GM18508 (cell line): ENCODE data around the gene FBXL22.
"Not testable (repeated sequence)": the region's sequence is repeated elsewhere in the genome, so short reads cannot be mapped to it uniquely, and the experiment has no call there.

Experiments used
- ATAC-seq: cut with Tn5 transposase; IDR thresholded peaks from one replicate; pipeline ENCODE4 v1.9.1; 2021; ENCODE audit warnings: moderate number of reproducible peaks; ENCODE audit not compliant: insufficient read depth, unreplicated experiment

Gene FBXL22

GRCh38 chr15:63610209-63610841 lies 13.1 kb downstream of the FBXL22 start:
- ATAC-seq: no peak

GRCh38 chr15:63611177-63611576 lies 14.0 kb downstream of the FBXL22 start:
- no peak for ATAC-seq

DNA sequence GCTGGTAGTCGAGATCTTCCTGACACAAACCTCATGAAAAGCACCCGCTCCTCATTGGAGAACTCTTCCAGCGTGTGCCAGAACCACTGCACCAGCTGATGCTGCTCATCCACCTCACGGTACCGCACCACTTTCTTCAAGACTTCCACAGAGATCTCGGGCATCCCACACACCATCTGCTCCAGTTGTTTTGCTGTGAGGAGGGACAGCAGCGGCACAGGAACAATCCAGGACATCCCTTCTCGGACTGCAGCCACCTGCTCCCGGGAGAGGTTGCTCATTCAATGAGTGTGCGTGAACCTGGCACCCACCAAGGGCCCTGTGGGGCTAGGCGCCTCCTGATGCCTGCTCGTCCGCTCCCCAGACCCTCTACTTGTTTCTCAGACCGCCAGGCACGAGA lies 15.1 kb downstream of the FBXL22 start:
- no peak for ATAC-seq

DNA sequence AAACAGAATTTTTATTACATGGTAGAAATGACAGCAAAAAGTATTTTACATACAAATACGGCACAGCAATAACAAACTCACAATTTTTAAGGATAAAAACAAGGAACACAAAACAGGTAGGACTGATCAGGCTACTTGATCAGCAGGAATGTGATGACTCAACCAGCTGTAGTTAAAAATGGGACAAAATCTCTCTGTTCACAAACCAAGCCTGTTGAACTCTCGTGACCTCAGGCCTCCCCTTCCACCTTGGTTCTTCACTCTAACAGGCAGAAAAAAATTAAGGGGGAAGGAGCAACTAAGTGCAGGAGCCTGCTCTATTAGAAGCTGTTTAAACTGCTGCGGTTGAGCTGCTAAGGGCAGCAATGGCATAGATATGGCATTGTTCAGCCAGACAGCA lies 18.7 kb downstream of the FBXL22 start:
- ATAC-seq: no peak

DNA sequence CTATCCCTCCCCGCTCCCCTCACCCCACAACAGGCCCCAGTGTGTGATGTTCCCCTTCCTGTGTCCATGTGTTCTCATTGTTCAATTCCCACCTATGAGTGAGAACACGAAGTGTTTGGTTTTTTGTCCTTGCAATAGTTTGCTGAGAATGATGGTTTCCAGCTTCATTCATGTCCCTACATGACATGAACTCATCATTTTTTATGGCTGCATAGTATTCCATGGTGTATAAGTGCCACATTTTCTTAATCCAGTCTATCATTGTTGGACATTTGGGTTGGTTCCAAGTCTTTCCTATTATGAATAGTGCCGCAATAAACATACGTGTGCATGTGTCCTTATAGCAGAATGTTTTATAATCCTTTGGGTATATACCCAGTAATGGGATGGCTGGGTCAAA lies 20.0 kb downstream of the FBXL22 start:
- ATAC-seq: not testable (repeated sequence)

DNA sequence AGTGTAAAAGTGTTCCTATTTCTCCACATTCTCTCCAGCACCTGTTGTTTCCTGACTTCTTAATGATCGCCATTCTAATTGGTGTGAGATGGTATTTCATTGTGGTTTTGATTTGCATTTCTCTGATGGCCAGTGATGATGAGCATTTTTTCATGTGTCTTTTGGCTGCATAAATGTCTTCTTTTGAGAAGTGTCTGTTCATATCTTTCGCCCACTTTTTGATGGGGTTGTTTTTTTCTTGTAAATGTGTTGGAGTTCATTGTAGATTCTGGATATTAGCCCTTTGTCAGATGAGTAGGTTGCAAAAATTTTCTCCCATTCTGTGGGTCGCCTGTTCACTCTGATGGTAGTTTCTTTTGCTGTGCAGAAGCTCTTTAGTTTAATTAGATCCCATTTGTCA lies 20.4 kb downstream of the FBXL22 start:
- ATAC-seq: not testable (repeated sequence)

DNA sequence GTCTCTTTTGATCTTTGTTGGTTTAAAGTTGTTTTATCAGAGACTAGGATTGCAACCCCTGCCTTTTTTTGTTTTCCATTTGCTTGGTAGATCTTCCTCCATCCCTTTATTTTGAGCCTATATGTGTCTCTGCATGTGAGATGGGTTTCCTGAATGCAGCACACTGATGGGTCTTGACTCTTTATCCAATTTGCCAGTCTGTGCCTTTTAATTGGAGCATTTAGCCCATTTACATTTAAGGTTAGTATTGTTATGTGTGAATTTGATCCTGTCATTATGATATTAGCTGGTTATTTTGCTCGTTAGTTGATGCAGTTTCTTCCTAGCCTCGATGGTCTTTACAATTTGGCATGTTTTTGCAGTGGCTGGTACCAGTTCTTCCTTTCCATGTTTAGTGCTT lies 23.6 kb downstream of the FBXL22 start:
- ATAC-seq: not testable (repeated sequence)

- ATAC-seq: no peak
Measured at GRCh38 chr15:63623232-63623969, 26.2 kb downstream of the FBXL22 start.

GRCh38 chr15:63626955-63627354 lies 29.8 kb downstream of the FBXL22 start:
- ATAC-seq: no peak

GRCh38 chr15:63628123-63628822 lies 31.1 kb downstream of the FBXL22 start:
- no peak for ATAC-seq

DNA sequence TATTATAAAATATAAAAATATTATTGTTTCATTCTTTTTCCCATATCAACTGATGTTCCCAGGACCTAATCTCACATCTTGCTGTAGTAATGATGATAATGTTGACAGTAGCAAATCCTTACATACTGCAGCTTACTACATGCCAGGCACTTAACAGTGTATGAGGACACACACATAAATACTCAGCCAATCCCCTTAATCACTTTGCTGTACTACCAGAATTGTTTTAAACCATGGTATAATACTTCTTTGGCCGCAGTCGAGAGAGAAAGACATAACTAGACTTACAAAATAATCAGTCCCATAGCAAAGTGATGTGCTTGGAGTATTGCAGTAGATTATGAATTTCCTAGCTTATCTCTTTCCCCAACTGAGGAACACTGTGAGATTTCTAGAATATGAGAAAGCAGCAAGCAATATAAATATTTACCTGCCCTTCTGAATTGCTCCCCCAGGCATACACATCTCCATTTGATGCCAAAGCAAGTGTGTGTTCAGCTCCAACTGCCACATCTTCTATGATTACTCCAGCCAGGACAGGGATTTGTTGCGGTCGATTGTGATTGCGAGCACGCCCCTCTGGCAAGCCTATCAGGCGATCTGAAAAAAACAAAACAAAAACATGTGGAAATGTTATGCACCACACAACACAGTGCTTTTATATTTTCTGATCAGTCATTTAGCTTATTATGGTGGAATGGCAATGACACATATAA lies 33.0 kb downstream of the FBXL22 start:
- ATAC-seq: no peak

DNA sequence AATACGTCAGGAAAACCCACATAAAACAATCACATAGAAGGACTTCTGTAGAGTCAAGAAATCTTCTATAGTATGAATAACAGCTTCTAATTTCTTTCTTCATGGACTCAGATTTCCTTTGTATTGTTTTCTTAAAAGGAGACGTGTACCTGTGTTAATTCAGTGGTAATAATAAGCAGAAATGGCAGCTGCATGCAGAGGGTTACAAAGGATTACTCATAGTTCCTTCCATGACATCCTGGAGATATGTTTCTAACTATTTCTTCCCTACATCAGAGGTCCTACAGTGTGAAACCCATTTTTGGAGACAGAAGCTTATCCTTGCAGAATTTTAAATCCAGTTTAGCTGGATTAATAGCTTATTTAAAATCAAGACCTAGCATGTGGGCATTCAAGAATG lies 36.1 kb downstream of the FBXL22 start:
- ATAC-seq: no peak

GRCh38 chr15:63634154-63634553 lies 37.0 kb downstream of the FBXL22 start:
- ATAC-seq: no peak

DNA sequence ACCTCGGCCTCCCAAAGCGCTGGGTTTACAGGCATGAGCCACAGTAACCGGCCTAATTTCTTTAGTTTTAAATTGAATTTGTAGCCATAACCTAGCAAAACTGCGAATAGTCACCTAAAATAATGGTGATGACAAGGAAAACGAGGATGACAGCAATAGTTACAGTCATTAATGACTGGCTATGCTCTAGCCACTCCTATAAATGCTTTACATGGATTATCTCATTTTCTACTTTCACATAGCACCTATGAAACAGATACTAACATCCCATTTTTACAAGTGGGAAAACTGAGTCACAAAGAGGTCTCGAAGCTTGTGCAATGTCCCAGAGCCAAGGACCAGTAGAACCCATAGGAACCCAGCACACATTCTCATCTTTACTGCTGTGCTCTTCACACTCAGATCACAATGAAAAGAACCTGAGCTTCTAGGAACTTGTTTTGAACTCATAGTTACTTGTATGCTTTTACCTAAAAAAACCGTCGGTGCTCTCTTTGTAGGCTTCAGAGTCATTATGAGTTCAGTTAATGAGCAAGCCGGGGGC lies 39.4 kb downstream of the FBXL22 start:
- no peak for ATAC-seq

DNA sequence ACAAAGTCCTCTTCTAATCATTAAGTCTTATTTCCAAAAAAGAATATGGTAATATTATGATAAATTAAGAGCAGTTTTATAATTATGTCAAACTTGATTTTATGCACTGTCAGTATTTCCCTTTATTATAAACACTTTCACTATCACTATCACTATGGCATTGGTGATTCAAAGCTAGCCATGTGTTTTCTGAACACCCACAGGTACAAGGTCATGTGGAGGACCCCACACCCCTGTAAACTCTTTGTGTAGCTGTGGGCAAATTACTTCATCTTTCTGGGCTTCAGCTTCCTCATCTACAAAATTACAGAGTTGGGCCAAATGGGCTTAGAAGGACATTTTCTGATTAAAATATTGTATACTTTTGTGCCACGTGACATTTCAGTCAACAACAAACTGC lies 41.7 kb downstream of the FBXL22 start:
- ATAC-seq: no peak

- no peak for ATAC-seq
Measured at GRCh38 chr15:63640146-63640545, 43.0 kb downstream of the FBXL22 start.
